Fibroblast of skin of back (primary cell): ENCODE results near the gene KRT1.

Experiments used
- DNase-seq: peaks from one replicate; pipeline ENCODE4 v3.0.0-alpha.2; 2013

KRT1 gene

DNA sequence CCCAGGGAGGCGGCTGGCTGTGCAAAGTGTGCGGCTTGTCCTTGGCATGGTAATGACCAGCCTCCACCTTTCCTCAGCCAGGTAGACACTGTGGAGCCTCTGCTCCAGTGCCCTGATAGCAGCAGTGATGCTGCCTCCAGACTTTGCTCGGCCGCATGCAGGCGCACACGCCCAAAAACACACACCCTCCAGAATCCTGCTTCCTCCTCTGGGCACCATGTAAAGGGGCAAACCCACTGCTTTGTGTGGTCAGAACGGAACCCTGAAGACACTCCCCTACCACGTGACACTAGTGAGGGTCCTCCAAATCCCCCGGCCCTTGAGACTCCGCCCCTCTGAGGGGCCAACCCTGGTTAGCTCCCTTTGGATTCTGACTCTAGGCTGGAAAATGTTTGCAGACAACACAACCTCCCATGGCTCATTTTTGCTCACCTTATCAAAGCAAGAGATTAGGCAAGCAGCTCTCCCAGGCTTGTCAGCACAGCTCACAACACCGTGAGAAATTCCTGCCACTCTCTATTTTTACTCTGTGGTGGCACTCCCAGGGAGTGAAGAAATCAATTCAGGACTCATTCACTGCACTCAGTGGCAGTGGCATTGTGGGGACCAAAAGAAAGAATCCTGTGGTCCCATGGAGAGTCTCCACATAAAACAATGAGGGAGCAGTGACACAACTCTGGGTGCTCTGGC, 18.6 kb upstream of the KRT1 start:
- DNase-seq: no peak

DNA sequence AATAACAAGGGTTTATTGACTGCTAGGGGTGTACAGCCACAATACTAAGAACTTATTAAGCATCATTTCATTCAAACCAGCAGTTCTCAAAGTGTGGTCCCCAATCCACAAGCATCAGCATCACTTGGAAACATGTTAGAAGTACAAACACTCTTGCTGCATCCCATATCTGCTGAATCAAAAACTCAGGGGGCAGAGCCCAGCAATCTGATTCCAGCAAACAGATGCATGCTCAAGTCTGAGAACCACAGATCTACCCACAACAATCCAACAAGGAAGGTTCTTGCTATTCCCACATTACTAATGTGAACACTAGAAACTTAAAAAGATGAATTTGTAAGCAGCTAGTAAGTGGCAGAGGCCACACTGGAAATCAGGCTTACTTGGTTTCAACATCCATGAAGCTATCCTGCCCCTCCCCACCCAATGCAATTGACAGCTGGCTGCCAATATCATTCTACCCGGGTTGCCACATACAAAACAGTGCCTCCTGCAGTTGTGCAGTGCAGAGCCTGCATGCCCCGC, 16.9 kb upstream of the KRT1 start:
- no peak for DNase-seq

DNA sequence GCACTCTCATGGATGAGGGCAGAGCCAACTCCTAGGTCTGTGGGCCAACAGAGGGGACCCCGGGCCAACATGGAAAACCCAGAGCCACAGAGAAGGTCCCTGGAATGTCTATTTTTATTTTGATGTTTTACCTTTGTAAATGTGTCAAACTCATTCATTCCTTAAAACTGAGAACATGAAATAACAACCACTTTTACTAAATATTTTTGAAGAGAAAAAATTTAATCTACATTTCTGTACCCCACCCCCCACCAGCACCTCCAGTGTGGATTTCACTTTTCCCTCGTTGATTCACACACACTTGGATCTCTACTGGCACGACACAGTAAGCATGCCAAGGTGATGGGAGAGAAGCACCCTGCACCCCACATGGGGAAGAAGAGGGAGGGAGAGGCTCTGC, 16.4 kb upstream of the KRT1 start:
- no peak for DNase-seq

DNA sequence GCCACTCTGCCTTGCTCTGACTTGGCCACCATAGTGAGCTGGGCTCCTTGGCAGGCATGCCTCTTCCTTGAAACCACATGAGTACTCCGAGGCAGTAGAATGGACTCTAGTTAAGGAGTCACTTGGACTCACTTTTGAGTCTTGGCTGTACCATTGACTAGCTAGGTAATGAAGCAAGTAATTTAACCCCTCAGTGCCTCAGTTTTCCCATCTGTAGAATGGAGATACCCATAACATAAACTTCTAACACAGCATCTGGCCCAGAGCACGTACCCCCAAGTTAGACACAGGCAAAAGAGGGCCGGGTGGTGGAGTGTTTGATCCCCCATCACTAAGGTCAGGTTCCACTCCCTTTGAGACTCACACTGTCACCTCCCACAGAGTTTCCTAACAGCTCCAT, 14.8 kb upstream of the KRT1 start:
- DNase-seq: no peak

DNA sequence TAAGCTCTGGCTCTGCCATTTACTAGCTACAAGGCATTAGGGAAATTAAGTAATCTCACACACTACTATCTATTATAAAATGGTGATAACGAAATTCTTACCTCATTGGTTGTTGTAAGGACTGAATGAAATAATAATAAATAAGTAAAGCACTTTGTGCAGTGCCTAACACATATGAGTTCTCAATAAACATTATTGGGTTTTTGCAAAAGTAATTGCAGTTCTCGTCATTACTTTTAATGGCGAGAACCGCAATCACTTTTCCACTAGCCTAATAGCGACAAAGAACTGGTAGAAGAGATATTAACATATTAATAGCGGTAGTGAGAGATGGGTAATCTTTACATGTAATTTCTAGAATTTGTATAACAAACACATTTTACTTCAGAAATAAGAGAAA, 13.9 kb upstream of the KRT1 start:
- no peak for DNase-seq

DNA sequence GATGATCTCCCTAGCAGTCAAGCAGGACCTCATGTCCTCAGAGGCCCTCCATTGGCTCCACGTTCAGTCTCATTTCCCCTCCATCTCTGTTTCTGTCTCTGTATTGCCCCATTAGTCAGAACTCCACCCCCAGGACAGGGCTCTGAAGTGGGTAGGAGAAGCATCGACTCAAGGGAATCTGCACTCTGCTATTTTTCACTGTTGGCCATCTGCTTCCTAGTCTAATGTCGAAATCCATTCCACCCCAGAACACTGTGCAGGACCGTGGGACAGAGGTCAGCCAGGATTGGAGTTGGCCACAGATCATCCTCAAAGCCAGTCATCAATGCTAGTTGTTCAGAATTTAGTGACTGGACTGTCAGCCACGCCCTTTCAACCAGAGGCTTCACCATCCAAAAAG, 13.1 kb upstream of the KRT1 start:
- no peak for DNase-seq

DNA sequence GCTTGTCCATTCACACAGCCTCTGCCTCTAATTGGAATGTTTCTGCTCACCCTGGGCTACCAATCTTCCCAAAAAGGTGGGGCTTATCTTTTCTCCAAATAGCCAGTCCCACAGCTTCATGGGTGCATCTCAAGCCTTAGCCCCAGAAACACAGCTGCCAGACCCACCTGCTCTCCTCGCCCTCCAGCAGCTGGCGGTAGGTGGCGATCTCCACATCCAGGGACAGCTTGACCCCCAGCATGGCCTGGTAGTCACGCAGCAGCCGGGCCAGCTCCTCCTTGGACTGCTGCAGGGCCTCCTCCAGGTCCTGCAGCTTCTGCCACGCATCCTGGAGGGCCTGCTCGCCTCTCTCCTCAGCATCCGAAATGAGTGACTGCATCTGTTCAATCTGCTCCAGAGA, 12.0 kb upstream of the KRT1 start:
- no peak for DNase-seq

DNA sequence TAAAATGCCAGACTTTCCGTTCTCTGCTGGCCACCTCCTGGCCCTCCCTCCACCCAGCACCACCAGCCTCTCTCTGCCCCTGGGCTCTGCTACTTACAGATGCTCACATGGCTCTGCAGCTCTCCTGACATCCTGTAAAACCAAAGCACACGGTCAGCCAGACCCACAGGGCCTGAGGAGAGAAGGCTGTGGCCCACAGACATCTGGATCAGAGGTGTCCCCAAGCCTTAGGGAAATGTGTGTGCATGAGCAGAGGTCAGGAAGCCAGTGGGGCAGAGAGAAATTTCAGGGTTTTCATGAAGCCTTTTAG, 11.6 kb upstream of the KRT1 start:
- no peak for DNase-seq

DNA sequence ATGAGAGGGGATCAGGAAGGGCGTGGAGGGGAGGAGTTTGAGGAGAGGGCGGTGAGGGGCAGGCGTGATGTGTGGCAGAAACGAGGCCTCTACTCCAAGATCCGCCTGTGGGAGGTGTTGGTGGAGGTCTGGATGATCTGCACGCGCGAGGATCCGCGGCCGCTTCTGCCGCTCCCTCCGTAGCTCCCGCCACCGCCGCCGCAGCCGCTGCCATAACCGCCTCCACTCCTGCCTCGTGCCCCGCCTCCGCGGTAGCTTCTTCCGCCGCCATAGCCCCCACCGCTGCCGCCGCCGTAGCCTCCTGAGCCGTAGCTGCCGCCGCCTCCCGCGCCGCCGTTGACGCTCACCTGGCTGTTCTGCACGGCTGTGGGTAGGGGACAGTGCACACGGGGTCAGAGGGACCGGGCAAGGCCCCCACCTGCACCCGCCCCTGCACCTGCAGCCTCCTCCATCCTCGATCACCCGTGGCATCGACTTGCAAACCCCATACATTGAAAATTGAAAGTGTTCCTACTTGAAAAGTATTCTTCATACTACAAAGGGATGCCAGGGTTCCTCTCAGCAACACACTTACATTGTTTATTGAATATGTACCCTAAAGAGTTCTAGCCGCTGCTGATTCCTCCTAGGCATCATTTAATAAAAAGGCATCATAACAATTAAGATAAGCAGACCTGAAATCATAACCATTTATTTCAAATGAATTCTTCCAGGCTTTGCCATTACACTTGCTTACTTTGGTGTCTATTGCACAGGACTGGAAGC, 11.1 kb upstream of the KRT1 start:
- no peak for DNase-seq

DNA sequence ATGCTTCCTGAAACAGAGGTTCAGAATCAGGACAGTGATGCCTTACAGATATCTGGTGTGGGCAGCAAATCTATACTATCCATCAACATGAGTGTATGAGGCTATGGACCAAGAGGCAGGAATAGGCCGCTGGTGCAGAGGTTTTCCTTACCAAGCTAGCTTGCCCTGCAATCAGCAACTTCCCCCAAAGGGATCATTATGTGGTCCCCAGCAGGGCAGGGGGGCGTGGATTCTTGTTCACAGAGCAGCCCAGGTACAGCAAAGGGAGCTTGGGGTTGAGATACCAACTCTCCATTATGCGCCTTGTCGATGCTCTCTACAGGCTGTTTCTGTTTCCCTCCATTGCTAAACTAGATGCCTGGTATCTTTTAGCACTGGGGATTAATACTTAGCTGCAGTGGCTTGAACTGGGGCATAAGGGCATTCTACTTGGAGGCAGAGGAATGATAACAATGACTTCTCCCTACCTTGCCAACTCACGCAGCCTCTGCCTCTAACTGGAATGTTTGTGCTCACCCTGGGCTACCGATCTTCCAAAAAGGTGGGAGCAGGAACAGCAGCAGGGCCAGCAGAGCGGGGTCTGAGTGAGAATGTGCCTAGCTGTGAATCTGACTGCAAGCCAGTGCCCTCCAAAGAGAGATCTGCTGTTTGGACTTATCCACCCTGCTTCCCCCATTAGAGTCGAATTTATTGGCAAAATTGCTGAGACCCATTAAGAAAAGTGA, 10.3 kb upstream of the KRT1 start:
- DNase-seq: no peak

DNA sequence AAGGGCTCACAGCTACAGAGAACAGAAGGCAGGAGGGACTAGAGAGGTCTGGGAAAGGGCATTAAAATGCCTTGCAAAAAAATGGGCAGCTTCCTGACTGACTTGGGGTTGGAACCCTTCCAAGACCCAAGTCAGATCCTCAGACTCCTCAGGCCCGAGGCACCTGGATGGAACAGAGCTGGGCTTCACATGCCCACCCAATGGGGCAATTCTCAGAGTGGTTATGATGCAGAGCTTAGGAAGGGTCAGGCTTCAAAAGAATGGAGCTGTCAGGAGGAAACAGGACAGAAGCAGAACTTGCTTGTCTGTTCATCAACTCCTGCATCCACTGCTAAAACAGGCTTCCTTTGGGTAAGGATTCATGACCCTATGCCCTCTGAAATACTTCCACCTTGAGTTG, 9.7 kb upstream of the KRT1 start:
- DNase-seq: no peak

DNA sequence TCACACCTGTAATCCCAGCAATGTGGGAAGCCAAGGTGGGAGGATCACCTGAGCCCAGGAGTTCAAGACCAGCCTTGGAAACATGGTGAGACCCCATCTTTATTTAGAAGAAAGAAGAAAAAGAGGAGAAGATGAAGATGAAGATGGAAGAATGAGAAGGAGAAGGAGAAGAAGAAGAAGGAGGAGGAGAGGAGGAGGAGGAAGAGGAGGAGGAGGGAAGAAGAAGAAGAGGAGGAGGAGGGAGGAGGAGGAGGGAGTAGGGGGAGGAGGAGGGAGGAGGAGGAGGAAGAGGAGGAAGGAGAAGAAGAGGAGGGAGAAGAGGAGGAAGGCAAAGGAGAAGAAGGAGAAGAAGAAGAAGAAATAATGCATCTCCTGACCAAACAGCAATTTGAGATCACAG, 9.0 kb upstream of the KRT1 start:
- DNase-seq: no peak

DNA sequence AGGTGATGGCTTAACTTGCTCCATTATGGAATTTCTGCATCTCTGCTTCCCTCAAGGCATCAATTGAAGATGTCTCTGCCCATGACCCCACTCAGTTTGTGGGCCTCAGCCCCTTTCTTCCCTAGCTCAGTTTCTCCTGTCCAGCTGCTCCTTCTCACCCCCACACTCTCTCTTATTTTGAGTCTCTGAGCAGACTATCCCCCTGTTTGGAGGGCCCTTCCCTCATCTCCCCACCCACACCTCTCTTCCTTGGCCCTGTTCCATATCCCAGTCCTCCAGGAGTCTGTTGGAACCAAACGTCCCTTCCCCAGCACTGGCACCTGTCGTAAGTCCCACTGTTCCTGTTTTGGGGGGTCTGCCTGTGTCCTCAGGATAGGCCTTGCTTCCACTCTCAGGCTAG, 8.3 kb upstream of the KRT1 start:
- DNase-seq: no peak

DNA sequence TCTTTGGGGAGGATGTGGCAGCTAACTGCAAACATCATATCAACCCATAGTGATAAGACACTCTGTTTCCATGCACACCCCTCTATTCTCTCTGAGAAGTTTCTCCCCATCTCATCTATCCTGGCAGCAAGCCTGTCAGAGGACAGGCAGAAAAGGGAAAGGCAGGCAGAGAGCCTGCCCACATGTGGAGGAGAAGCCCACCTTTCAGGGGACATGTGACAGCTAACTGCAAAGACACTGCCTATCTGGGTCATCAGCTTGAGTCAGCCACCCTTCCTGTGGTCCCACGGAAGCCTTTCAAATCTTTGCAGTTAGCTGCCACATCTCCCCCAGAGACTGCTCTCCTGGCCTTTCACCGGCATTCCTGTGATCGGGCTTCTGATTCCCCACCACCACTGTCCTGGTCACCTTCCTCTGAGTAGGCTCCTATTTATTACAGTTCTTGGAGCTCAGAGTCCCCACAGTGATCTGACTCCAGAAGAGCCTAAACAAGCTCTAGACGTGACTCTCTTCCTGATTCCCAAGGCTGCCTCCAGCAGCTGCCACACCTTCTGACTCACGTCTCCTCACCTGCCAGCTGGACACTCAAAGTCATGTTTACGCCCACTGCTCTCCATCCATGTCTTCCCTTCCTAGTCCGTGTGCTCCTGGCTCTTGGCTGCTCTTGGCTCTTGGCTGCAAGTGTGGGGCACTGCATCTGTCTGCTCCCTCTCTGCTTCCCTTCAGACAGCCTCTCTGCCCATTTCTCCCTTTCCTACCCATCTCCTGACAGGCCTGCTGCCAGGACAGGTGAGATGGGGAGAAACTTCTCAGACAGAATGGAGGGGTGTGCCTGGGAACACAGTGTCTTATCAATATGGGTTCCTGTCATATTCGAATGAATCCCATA, 7.5 kb upstream of the KRT1 start:
- DNase-seq: no peak

DNA sequence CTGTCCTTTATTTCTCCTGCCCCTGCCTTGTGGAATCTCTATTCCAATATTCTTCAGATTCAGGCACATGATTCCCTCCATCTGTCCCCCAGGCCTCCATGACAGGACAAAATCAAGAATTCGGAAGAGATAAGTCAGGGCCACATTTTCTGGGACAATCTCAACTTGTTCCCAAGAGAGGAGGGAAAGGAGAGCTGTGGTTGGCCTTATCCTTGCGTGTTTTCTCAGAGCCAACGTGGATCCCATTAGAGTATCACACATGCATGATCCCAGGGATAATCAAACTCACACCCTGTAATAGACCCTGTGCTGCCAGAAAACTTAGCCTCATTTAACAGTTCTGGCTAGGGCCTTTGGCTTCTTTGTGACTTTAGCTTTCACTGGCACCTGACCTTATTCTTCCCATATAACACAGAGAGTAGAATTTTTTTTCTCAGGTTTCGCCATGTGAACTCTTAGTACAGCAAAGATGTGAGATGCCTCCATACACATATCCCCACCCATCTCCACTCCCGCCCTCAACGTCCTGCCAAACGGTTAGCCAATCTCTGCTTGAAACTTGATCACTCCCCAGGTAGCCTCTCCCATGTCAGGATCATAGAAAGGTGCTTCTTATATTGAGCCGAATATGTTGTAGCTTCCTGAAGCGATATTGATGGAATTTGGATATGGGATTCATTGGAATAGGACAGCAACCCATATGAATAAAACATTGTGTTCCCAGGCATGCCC, 6.7 kb upstream of the KRT1 start:
- no peak for DNase-seq

DNA sequence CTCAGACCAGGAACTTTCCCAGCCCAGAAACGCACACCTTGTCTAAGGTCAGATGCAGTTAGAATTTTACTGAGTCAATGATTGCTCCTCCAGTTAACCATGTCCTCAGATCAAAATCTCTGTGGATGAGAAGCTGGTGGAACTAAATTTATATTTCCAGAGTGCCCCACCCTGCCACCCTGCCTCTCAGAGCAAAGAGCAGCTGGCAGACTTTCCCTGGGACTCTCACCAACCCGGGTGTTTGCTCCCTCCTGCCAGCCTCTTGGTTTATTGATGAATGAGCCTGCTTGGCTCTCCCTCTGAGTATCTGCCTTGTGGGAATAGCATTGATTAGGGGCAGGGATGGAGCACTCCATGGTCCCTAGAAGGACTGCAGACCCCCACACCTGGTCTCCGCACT, 5.9 kb upstream of the KRT1 start:
- no peak for DNase-seq

DNA sequence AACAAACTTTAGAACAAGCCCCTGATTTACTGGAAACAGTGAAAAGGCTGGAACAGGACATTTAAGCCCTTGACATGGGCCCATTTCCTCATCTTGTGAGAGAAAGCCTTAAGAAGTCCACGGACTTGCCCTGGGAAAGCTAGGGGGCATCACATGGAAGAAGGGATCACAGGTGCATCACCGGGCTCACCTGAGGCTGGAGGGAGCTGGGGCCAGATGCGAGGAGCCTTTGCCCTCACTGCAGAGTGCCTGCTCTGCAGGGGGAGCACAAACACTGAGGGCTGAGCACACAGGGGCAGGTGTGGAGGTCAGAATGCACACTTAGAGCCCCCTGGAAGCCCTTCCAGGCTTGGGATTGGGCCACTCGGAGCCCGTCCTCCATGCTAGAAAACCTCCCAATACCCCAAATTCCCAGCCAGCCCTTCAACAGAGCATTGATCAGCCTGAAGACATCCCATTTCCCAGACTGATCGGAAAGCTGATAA, 5.2 kb upstream of the KRT1 start:
- DNase-seq: no peak

DNA sequence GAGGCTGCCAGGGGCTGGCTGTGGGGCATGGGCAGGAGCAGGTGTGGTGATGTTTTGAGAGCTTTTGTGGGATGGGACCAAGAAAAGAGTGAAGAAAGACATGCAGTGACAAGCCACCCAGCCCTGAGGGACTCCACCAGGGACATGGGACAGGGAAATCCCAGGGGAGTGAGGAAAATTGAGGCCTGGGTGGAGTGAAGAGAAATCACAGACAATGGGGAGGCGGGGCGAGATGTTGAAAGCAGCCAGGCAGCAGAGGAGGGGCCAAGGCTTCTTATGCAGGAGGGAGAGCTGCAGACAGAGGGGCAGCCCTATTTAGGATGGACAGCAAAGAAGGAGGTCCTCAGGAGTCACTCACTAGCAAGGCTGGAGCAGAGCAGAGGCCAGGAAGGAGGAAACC, 4.2 kb upstream of the KRT1 start:
- DNase-seq: no peak

DNA sequence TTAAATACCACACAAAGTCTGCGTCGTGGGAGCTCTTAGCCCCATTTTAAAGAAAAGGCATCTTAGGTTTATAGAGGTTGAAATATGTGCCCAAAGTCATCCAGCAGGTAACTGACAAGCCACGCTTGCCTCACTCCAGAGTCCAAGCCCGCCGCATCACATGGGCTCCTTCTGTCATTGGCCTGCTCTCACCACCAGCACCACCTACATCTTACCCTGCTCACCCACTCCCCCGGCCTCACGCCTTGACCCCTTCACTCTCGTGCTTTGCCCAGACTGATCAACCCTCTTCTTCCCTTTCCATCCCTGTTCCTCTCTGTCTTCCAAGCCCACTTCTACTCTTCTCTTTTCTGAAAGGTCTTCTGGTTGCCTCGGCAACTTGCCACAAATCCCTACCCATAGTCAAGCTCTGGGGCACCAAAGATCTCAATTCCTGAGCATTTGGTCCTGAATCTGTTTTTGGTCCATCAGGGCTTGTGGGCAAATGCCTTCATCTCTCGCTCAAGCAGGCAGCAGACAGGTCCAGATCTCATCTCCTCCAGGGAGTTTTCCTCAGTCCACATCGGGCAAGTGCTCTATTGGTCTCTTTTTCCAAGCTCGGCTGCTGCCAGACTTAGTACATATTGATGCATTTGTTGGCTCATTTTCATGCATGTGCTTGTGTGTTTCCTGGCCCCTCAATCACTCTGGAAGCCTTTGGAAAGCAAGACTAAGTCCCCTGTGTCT, 3.5 kb upstream of the KRT1 start:
- DNase-seq: no peak

DNA sequence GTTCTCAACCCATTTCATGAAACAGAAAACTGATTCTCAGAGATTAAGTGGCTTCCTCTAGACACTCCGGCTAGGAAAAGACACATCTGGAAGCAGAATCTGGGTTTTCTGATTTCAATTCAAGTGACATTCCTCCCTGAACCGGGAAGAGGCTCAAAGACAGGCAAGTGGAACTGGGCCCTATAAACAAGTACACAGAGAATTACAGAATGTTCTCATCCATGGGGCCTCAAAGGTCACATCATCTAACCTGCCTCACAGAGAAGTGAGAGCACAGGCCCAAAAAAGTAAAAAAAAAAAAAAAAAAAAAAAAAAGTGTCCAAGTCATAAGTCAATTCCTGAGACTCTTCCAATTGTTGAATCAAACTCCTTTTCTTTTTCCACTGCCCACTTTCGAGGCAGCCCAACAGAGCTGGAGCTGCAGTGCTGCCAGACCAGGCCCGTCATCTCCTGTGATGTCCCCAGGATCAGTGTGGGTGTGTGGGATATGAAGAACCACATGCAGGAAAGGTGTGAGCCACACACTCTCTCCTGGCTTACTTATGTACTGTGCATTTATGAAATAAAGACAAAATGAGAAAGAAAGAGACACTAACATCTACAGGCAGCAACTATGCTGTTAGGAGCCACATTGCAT, 2.8 kb upstream of the KRT1 start:
- DNase-seq: no peak

DNA sequence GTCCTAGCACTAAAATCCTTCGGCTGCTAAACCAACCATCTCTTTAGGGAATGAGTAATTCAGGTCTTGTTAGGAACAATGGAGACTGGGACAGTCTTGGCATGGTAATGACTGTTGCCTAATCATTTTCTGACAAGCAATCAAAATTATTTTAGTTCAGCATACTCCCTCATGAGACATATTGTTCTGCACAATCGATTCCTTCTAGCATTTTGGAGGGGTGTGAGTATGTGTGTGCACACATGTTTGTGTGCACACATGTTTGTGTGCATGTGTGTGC, 2.1 kb upstream of the KRT1 start:
- DNase-seq: no peak
